Measurements from ENCODE around the gene CLIP1.

CLIP1 gene

GRCh38 chr12:122435186-122435585, 12.7 kb upstream of the CLIP1 start:
- TF ChIP-seq NFIC (IDR thresholded peaks at IDR 0.05) (no peak), CREB1 (IDR thresholded peaks at IDR 0.05; ENCODE audit: low read depth) (no peak), ZBTB7A (IDR thresholded peaks at IDR 0.05; ENCODE audit: low read depth) (no peak), EP300 (IDR thresholded peaks at IDR 0.05; ENCODE audit: borderline replicate concordance) (no peak), EGR1 (IDR thresholded peaks at IDR 0.05) (no peak), YY1 (IDR thresholded peaks at IDR 0.05; ENCODE audit: low read depth) (no peak), RAD21 (IDR thresholded peaks at IDR 0.05; ENCODE audit: low read depth) (no peak), TAF1 (IDR thresholded peaks at IDR 0.05; ENCODE audit: low read depth) (no peak), TEAD4 (IDR thresholded peaks at IDR 0.05) (no peak), USF1 (IDR thresholded peaks at IDR 0.05) (no peak), FOXM1 (IDR thresholded peaks at IDR 0.05; ENCODE audit: borderline replicate concordance, low read depth) (no peak)
- TF ChIP-seq, protein P1, sequence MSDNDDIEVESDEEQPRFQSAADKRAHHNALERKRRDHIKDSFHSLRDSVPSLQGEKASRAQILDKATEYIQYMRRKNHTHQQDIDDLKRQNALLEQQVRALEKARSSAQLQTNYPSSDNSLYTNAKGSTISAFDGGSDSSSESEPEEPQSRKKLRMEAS (IDR thresholded peaks at IDR 0.05) = no peak

DNA sequence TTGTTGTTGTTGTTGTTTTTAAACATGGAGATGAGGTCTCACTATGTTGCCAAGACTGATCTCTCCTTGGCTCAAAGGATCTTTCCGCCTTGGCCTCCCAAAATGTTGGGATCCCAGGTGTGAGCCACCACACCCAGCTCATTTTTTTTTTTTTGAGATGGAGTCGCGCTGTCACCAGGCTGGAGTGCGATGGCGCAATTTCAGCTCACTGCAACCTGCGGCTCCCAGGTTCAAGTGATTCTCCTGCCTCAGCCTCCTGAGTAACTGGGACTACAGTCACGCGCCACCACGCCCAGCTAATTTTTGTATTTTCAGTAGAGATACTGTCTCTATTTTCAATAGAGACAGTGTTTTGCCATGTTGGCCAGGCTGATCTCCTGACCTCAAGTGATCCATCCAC, 4.9 kb upstream of the CLIP1 start:
- no peak for TF ChIP-seq TEAD4 (IDR thresholded peaks at IDR 0.05)

DNA sequence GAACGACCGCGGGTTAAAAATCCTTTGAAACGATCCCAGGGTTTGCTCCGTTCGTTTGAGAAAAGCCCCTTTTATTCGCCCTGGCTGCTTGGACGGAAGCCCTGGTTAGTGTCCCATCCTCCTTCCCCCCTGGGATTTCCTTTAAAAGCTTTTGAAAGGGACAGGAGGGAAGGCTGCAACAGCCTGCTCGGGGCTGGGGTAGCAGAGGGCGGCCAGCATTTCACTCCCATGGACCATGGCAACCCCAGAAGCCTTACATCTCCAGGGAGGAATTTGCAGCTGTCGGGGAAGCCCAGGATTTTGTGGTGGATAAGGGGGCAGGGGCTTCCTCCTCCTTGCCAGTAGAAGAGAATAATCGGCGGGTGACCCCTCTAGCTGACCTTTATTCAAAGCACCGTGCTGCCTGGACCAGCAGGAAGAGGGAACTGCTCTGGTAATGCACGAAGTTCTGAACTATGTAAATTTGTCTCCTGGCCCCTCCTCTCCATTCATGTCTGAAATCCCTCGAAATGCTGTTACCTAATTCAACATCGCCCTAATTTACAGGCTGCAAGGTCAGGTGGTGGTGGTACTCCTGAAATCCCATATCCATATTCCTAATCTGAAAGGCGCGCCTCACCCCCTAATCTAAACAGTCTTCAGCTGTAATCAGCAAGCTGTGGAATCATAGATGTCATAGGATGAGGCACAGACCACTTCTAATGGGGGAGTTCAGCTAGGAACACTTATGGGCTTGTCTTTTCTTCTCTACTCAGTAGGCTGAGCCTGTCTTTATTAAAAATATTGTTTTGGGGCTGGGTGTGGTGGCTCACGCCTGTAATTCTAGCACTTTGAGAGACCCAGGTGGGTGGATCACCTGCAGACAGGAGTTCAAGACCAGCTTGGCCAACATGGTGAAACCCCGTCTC, 1.0 kb upstream of the CLIP1 start:
- TF ChIP-seq USF1 (IDR thresholded peaks at IDR 0.05) (no peak), TEAD4 (IDR thresholded peaks at IDR 0.05) (no peak), TCF12 (IDR thresholded peaks at IDR 0.05; ENCODE audit: low read depth) (no peak), FOXM1 (IDR thresholded peaks at IDR 0.05; ENCODE audit: borderline replicate concordance, low read depth) (no peak), NFIC (IDR thresholded peaks at IDR 0.05) (no peak), CEBPB (IDR thresholded peaks at IDR 0.05) (no peak), EGR1 (IDR thresholded peaks at IDR 0.05) (no peak), CREB1 (IDR thresholded peaks at IDR 0.05; ENCODE audit: low read depth) (no peak), ZBTB7A (IDR thresholded peaks at IDR 0.05; ENCODE audit: low read depth) (no peak), RAD21 (IDR thresholded peaks at IDR 0.05; ENCODE audit: low read depth) (no peak), TAF1 (IDR thresholded peaks at IDR 0.05; ENCODE audit: low read depth) (no peak), EP300 (IDR thresholded peaks at IDR 0.05; ENCODE audit: borderline replicate concordance) (no peak), YY1 (IDR thresholded peaks at IDR 0.05; ENCODE audit: low read depth) (no peak), REST (IDR thresholded peaks at IDR 0.05; ENCODE audit: low read depth) (no peak)
- TF ChIP-seq, protein P1 (IDR thresholded peaks at IDR 0.05) = no peak

GRCh38 chr12:122422730-122423257, 325 bp upstream of the CLIP1 start:
- TF ChIP-seq TAF1 (IDR thresholded peaks at IDR 0.05; ENCODE audit: low read depth) (0 out of 2 replicates have a peak, but pooled peaks have one; percentile 6), CREB1 (IDR thresholded peaks at IDR 0.05; ENCODE audit: low read depth) (no peak)
- TF ChIP-seq, protein P1 (IDR thresholded peaks at IDR 0.05) = peak; percentile 62; the same call in 1 of the 2 replicates

- TF ChIP-seq TAF1 (IDR thresholded peaks at IDR 0.05; ENCODE audit: low read depth) = no peak
- no peak for TF ChIP-seq TCF12 (IDR thresholded peaks at IDR 0.05; ENCODE audit: low read depth)
- no peak for TF ChIP-seq NFIC (IDR thresholded peaks at IDR 0.05)
- no peak for TF ChIP-seq USF1 (IDR thresholded peaks at IDR 0.05)
- TF ChIP-seq CEBPB (IDR thresholded peaks at IDR 0.05) = no peak
- TF ChIP-seq CREB1 (IDR thresholded peaks at IDR 0.05; ENCODE audit: low read depth) = no peak
- TF ChIP-seq, protein P1 (IDR thresholded peaks at IDR 0.05) = no peak
- TF ChIP-seq YY1 (IDR thresholded peaks at IDR 0.05; ENCODE audit: low read depth) = no peak
- TF ChIP-seq EP300 (IDR thresholded peaks at IDR 0.05; ENCODE audit: borderline replicate concordance) = no peak
- TF ChIP-seq EGR1 (IDR thresholded peaks at IDR 0.05) = no peak
- no peak for TF ChIP-seq TEAD4 (IDR thresholded peaks at IDR 0.05)
- TF ChIP-seq REST (IDR thresholded peaks at IDR 0.05; ENCODE audit: low read depth) = no peak
- no peak for TF ChIP-seq RAD21 (IDR thresholded peaks at IDR 0.05; ENCODE audit: low read depth)
- no peak for TF ChIP-seq ZBTB7A (IDR thresholded peaks at IDR 0.05; ENCODE audit: low read depth)
- no peak for TF ChIP-seq FOXM1 (IDR thresholded peaks at IDR 0.05; ENCODE audit: borderline replicate concordance, low read depth)
Observed at GRCh38 chr12:122421187-122421820, 1.2 kb downstream of the CLIP1 start.
